Measurements from ENCODE around the gene SALL4.
"Not testable (repeated sequence)": the region's sequence is repeated elsewhere in the genome, so short reads cannot be mapped to it uniquely, and the experiment has no call there.

The SALL4 gene

GRCh38 chr20:51801122-51801822 is 1.0 kb downstream of the SALL4 start:
- no peak for DNase-seq

- no peak for DNase-seq
Measured at GRCh38 chr20:51800872-51801121, 1.5 kb downstream of the SALL4 start.

GRCh38 chr20:51800060-51800871 is 2.1 kb downstream of the SALL4 start:
- peak; percentile 4 to 25 (median 10) for DNase-seq

GRCh38 chr20:51799401-51799860 is 2.9 kb downstream of the SALL4 start:
- DNase-seq: no peak

- no peak for DNase-seq
Measured at GRCh38 chr20:51797357-51798025, 4.8 kb downstream of the SALL4 start.

- no peak for DNase-seq
Measured at GRCh38 chr20:51796340-51796739, 6.0 kb downstream of the SALL4 start.

GRCh38 chr20:51792960-51793359 is 9.4 kb downstream of the SALL4 start:
- DNase-seq: no peak

- DNase-seq: no peak
Measured at GRCh38 chr20:51791626-51792025, 10.7 kb downstream of the SALL4 start.

GRCh38 chr20:51790256-51790655 is 12.1 kb downstream of the SALL4 start:
- DNase-seq: no peak

GRCh38 chr20:51789434-51789833 is 12.9 kb downstream of the SALL4 start:
- no peak for DNase-seq

- no peak for DNase-seq
Measured at GRCh38 chr20:51788822-51789221, 13.5 kb downstream of the SALL4 start.

GRCh38 chr20:51784299-51784698 is 18.0 kb downstream of the SALL4 start:
- no peak for DNase-seq

GRCh38 chr20:51778229-51778759 is 24.0 kb downstream of the SALL4 start:
- DNase-seq: not testable (repeated sequence)

GRCh38 chr20:51775241-51775640 is 27.1 kb downstream of the SALL4 start:
- no peak for DNase-seq

- DNase-seq: no peak
Measured at GRCh38 chr20:51772236-51772635, 30.1 kb downstream of the SALL4 start.

GRCh38 chr20:51769976-51770615 is 32.2 kb downstream of the SALL4 start:
- DNase-seq: no peak

GRCh38 chr20:51768759-51769517 is 33.4 kb downstream of the SALL4 start:
- no peak for DNase-seq

GRCh38 chr20:51767867-51768758 is 34.2 kb downstream of the SALL4 start, which contains the start of gene ATP9A:
ATP9A (minus strand) TSS chr20:51768390; CDS start chr20:51768369, 21 bp downstream.
- no peak for DNase-seq

- DNase-seq: no peak
Measured at GRCh38 chr20:51766994-51767866, 35.1 kb downstream of the SALL4 start.

- DNase-seq: not testable (repeated sequence)
Measured at GRCh38 chr20:51765381-51765780, 36.9 kb downstream of the SALL4 start.

Measured in activated naive CD4-positive, alpha-beta T cell (primary cell).